Measurements from ENCODE around the gene ATG2B.
"Not testable (repeated sequence)": the region's sequence is repeated elsewhere in the genome, so short reads cannot be mapped to it uniquely, and the experiment has no call there.

The ATG2B gene

DNA sequence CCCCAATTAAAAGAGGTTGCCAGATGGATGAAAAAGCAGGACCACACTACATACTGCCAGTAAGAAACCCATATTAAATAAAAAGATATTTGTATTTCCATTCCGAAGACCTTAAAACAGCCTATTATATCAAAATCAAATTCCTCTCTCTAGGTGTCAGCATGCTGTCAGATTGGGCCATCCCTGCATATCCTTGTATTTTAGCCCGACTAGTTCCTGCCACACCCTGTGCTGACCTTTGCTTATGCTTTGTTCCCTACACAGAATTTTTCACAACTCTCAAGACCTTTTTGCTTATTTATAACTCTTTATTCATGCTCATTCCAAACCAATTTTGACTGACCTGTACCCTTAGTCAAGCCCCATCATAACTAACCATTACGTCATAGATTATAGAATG, 13.0 kb upstream of the ATG2B start:
- no peak for DNase-seq

DNA sequence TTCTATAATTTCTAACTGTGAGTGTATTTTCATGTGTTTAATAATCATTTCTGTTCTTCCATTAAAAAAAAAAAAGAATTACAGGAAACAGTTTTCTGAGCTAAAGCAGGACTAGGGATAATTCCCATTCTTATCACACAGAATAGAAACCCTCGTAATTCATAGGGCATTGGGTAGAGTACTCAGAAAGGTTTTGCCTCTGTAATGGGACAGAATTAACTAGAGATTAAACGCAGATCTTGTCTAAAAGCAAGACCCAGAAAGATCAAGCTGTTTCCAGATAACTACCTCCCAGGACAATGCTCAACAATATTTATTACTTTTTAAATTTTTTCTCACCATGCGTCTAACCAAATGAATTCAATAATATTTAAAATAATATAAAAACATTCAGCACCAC, 10.4 kb upstream of the ATG2B start:
- DNase-seq = no peak

DNA sequence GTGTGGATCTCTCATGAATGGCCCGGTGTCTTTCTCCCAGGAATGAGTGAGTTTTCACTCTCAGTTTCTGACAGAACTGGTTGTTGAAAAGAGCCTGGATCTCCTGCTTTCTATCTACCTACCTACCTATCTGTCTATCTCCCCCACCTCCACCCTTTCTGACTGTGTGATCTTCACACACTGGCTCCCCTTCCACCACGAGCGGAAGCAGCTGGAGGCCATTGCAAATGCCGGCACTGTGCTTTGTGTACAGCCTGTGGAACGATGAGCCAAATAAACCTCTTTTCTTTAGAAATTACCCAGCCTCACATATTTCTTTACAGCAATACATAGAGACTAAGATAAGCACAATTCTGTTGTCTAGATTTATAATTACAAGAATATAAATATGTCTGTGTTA, 7.4 kb upstream of the ATG2B start:
- no peak for DNase-seq

DNA sequence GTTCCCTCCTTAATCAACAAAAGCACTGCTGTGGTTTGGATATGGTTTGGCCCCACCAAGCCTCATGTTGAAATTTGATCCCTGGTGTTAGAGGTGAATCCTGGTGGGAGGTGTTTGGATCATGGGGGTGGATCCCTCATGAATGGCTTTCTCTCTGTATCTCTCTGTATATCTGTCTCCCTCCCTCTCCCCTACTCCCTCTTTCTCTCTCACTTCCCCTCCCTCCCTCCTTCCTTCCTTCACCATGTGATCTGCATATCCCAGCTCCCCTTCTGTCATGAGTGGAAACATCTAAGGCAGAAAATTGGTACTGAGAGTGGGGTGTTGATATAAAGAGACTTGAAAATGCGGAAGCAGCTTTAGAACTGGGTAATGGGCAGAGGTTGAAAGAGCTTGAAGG, 5.4 kb upstream of the ATG2B start:
- no peak for DNase-seq

- DNase-seq = no peak
Measured at GRCh38 chr14:96364962-96365361, 1.8 kb upstream of the ATG2B start.

- peak; percentile 26 to 43 for DNase-seq
Measured at GRCh38 chr14:96363751-96364336, 703 bp upstream of the ATG2B start.

- peak; percentile 24 for DNase-seq
Measured at GRCh38 chr14:96362071-96362964, 823 bp downstream of the ATG2B start.

DNA sequence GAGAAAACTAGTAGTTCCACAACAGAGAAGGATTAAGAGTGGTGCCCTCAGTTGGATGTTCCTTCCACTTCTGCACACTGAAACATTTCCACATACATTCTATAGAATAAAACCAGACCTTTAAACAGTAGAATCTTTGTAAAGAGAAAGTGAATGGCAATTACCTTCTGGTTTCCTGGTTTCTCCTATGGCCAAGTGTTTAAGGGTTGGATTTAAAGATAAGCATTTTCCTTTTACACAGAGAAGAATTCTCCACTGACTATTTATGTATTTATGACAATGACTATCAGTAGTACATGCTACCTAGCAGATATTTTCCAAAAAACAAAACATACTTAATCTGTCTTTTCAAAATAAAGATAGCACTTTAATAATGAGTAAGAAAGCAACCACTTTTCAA, 3.2 kb downstream of the ATG2B start:
- DNase-seq = no peak

DNA sequence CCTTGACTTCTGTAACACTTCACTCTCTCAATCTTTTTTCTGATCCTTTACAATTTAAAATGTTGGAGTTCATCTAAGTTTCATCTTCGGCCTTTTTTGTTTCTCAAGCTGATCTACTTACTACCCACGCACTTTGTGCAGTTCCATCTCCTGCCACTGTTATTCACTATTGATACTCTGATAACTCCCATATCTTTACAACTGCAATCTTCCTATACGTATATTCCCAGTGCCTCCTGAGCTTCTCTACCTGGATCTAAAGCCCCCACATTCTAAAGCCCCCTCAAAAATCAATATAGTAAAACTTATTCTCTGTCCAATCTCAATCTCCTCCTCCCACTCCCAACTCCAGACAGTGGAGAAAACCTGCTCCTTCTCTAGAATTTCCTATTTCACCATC, 5.9 kb downstream of the ATG2B start:
- DNase-seq = no peak

- DNase-seq = no peak
Measured at GRCh38 chr14:96354246-96354645, 8.9 kb downstream of the ATG2B start.

DNA sequence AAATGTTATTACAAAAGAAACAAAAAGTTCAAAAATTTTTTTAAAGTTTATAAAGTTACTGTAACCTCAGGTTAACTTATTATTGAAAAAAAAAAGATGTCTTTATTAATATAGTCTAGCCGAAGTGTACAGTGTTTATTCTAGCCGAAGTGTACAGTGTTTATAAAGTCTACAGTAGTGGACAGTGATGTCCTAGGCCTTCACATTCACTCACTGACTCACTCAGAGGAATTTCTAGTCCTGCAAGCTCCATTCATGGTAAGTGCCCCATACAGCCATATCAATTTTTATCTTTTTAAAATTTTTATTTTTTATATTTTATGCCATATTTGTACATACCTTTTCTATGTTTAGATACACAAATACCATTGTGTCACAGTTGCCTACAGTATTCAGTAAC, 10.4 kb downstream of the ATG2B start:
- DNase-seq = no peak

DNA sequence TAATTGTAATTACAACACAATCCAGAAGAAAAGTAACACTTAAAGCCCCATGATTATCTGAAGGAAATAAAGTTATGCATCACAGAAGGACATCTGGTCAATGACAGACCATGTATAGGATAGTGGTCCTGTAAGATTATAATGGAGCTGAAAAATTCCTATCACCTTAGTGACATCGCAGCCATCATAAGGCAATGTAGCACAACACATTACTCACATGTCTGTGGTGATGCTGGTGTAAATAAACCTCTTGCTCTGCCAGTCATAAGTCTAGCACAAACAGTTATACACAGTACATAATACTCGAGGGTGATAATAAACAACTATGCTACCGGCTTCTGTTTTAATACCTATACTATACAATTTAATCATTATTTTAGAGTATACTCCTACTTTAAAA, 11.2 kb downstream of the ATG2B start:
- no peak for DNase-seq

GRCh38 chr14:96349286-96350075, 13.7 kb downstream of the ATG2B start:
- DNase-seq = no peak

DNA sequence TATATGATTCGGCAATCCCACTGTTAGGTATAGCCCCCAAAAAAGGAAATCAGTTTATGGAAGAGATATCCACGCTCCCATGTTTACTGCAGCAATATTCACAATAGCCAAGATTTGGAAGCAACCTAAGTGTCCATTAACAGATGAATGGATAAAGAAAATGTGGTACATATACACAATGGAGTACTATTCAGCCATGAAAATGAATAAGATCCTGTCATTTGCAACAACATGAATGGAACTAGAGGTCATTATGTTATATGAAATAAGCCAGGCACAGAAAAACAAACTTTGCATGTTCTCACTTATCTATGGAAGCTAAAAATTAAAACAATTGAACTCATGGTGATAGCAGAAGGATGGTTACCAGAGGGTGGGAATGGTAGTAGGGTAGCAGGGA, 15.2 kb downstream of the ATG2B start:
- not testable (repeated sequence) for DNase-seq

GRCh38 chr14:96345669-96346068, 17.5 kb downstream of the ATG2B start:
- DNase-seq = no peak

- DNase-seq = no peak
Measured at GRCh38 chr14:96341323-96341722, 21.8 kb downstream of the ATG2B start.

DNA sequence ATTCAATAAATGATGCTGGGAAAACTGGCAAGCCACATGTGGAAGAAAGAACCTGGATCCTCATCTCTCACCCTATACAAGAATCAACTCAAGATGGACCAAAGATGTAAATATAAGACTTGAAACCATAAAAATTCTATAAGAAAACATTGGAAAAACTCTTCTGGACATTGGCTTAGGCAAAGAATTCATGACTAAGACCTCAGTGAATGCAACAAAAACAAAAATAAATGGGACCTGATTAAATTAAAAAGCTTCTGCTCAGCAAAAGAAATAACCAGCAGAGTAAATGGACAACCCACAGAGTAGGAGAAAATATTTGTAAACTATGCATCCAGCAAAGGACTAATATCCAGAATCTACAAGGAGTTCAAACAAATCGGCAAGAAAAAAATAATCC, 24.6 kb downstream of the ATG2B start:
- DNase-seq = no peak

DNA sequence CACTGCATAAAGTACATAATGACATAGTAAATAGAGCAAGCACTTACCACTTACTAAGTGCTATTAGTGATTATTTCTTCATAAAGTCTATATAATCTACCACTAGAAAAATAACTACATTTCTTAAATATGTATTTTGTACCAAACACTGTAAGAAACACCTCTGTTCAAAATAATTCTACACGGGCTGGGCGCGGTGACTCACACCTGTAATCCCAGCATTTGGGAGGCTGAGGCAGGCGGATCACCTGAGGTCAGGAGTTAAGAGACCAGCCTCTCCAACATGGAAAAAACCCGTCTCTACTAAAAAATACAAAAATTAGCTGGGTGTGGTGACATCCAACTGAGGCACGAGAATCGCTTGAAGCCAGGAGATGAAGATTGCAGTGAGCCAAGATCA, 38.9 kb downstream of the ATG2B start:
- no peak for DNase-seq

- DNase-seq = no peak
Measured at GRCh38 chr14:96320605-96321004, 42.5 kb downstream of the ATG2B start.

DNA sequence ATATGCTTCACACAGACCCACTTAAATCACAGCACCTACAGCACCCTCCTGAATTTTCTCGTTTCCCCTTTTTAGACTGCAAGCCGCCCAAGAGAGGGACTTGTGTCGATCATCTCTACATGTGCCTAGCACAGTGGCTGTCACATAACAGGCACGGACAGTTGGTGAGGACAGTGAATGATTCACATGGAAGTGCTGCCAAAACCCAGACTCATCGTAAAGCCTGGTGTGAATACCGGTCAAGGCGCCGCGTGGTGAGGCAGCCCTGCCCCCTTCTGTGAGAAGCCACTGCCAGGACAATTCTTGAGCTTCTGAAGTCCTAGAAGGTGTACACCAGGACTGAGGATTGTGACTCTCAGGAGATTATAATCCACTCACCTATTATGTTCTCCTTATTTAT, 44.3 kb downstream of the ATG2B start:
- no peak for DNase-seq

GRCh38 chr14:96316087-96316486, 47.1 kb downstream of the ATG2B start:
- no peak for DNase-seq

DNA sequence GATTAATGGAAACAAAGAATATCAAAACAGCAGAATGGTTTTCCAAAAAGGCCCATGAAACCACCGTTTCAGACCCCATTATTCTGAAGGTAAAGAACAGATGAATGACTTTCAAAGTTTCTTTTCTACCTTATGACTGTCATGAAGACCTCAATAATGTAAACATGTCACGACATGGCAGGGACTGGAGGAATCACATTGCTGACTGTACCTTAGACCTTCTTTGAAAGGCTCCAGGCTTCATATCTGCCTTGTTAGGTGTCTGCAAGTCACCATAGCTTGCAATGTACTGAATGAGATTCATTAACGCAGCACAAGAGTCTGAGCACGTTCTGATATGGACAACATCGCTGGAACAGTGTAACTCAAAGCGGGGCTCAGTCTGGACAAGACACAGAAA, 52.2 kb downstream of the ATG2B start:
- DNase-seq = no peak

DNA sequence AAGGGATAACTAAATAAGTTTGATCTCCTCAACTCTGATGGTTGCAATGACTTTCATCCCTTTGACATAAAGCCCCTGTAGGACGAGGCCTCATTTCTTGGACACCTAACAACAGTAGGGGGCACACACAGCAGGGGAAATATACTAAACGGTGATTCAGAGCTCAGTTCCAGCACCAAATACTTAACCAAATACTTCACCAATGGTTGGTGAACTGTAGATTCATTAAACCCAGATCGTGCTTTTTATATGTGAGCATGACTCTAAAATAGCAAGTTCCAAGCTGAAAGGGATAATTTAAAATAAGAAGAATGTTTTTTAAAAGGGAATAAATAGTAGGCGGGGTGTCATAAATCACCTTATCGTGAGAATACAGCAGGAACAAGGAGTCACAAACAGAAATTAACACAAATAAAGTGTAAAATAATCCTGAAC, 53.2 kb downstream of the ATG2B start:
- DNase-seq = no peak

Data from inflammatory macrophage (primary cell).